SK-N-SH treated with all-trans-retinoic acid at 6 μM for 48 hours (cell line): ENCODE measurements around the gene HPRT1.

Source experiments
- ATAC-seq: fragments of 200-7000 bp; cut with Tn5 transposase; 3 replicates; pipeline ENCODE4 v1.9.1; 2020; ENCODE audit warnings: mild to moderate bottlenecking, moderate library complexity
- ARNTL ChIP-seq: fragments of 450-650 bp; formaldehyde crosslinking; IDR thresholded peaks from 2 replicates; pipeline ENCODE4 v1.5.0; 2020; ENCODE audit warnings: low read depth, mild to moderate bottlenecking, moderate library complexity, borderline replicate concordance
- BACH2 ChIP-seq: fragments of 250-450 bp; sonication (Bioruptor Pico); IDR thresholded peaks from 2 replicates; pipeline ENCODE4 v1.9.0; 2021; ENCODE audit warnings: mild to moderate bottlenecking, borderline replicate concordance
- CREB5 ChIP-seq: fragments of 250-450 bp; sonication (Bioruptor Pico); IDR thresholded peaks from 2 replicates; pipeline ENCODE4 v1.5.1; 2020; ENCODE audit warnings: low read depth, mild to moderate bottlenecking, moderate library complexity
- CSDC2 ChIP-seq: fragments of 250-450 bp; sonication (Bioruptor Pico); IDR thresholded peaks from 2 replicates; pipeline ENCODE4 v1.5.0; 2020; ENCODE audit warnings: mild to moderate bottlenecking, moderate library complexity
- CSRNP3 ChIP-seq: fragments of 250-450 bp; sonication (Bioruptor Pico); IDR thresholded peaks from 2 replicates; pipeline ENCODE4 v1.5.1; 2021; ENCODE audit warnings: mild to moderate bottlenecking, moderate library complexity
- ESRRG ChIP-seq: fragments of 250-450 bp; sonication (Bioruptor Pico); IDR thresholded peaks from 2 replicates; pipeline ENCODE4 v1.6.1; 2021; ENCODE audit warnings: mild to moderate bottlenecking
- GLIS3 ChIP-seq: fragments of 250-450 bp; sonication (Bioruptor Pico); IDR thresholded peaks from 2 replicates; pipeline ENCODE4 v1.5.0; 2020; ENCODE audit warnings: mild to moderate bottlenecking, moderate library complexity
- ISL1 ChIP-seq: fragments of 250-450 bp; sonication (Bioruptor Pico); IDR thresholded peaks from 2 replicates; pipeline ENCODE4 v2.1.2; 2022; ENCODE audit warnings: mild to moderate bottlenecking, moderate library complexity
- OSR1 ChIP-seq: fragments of 250-450 bp; sonication (Bioruptor Pico); IDR thresholded peaks from 2 replicates; pipeline ENCODE4 v1.8.0; 2022; ENCODE audit warnings: moderate library complexity, mild to moderate bottlenecking, inconsistent platforms
- PATZ1 ChIP-seq: fragments of 250-450 bp; sonication (Bioruptor Pico); IDR thresholded peaks from 2 replicates; pipeline ENCODE4 v1.8.0; 2020; ENCODE audit warnings: mild to moderate bottlenecking, moderate library complexity, borderline replicate concordance
- POU6F1 ChIP-seq: fragments of 250-450 bp; sonication (Bioruptor Pico); IDR thresholded peaks from 2 replicates; pipeline ENCODE4 v1.8.0; 2021; ENCODE audit warnings: low read depth, mild to moderate bottlenecking, moderate library complexity, borderline replicate concordance
- PPARA ChIP-seq: fragments of 250-450 bp; sonication (Bioruptor Pico); IDR thresholded peaks from 2 replicates; pipeline ENCODE4 v1.5.0; 2020; ENCODE audit warnings: mild to moderate bottlenecking, borderline replicate concordance
- SNAI2 ChIP-seq: fragments of 250-450 bp; sonication (Bioruptor Pico); IDR thresholded peaks from 2 replicates; pipeline ENCODE4 v1.5.0; 2020; ENCODE audit warnings: mild to moderate bottlenecking, moderate library complexity
- TCF4 ChIP-seq: fragments of 250-450 bp; sonication (Bioruptor Pico); IDR thresholded peaks from 2 replicates; pipeline ENCODE4 v1.8.0; 2021; ENCODE audit warnings: mild to moderate bottlenecking, moderate library complexity, borderline replicate concordance
- TOX ChIP-seq: fragments of 250-450 bp; sonication (Bioruptor Pico); IDR thresholded peaks from 2 replicates; pipeline ENCODE4 v1.8.0; 2021; ENCODE audit warnings: mild to moderate bottlenecking, moderate library complexity, borderline replicate concordance
- TSHZ2 ChIP-seq: fragments of 250-450 bp; sonication (Bioruptor Pico); IDR thresholded peaks from 2 replicates; pipeline ENCODE4 v1.5.0; 2020; ENCODE audit warnings: mild to moderate bottlenecking, moderate library complexity
- ZC3H10 ChIP-seq: fragments of 250-450 bp; sonication (Bioruptor Pico); IDR thresholded peaks from 2 replicates; pipeline ENCODE4 v1.5.1; 2021; ENCODE audit warnings: mild to moderate bottlenecking, moderate library complexity
- ZFP3 ChIP-seq: fragments of 250-450 bp; sonication (Bioruptor Pico); IDR thresholded peaks from 2 replicates; pipeline ENCODE4 v1.5.0; 2020; ENCODE audit warnings: mild to moderate bottlenecking, moderate library complexity
- ZFP30 ChIP-seq: fragments of 450-650 bp; formaldehyde crosslinking; IDR thresholded peaks from 2 replicates; pipeline ENCODE4 v1.5.0; 2022; ENCODE audit warnings: mild to moderate bottlenecking, moderate library complexity
- ZNF565 ChIP-seq: fragments of 450-650 bp; formaldehyde crosslinking; conservative IDR thresholded peaks from 2 replicates; pipeline ENCODE4 v1.5.0; 2020; ENCODE audit warnings: low read depth, mild to moderate bottlenecking, moderate library complexity
- ZNF70 ChIP-seq: fragments of 450-650 bp; formaldehyde crosslinking; IDR thresholded peaks from 2 replicates; pipeline ENCODE4 v1.5.0; 2020; ENCODE audit warnings: mild to moderate bottlenecking, moderate library complexity
- ZNF8 ChIP-seq: fragments of 450-650 bp; formaldehyde crosslinking; IDR thresholded peaks from 2 replicates; pipeline ENCODE4 v1.5.0; 2020; ENCODE audit warnings: mild to moderate bottlenecking, moderate library complexity

The HPRT1 gene

GRCh38 chrX:134541906-134542305 lies 81.9 kb downstream of the HPRT1 start (continued):
- no peak for TF ChIP-seq ARNTL (CRISPR knock-in tag)
- TF ChIP-seq TOX (CRISPR knock-in tag) = no peak
- TF ChIP-seq TCF4 (CRISPR knock-in tag) = no peak
- TF ChIP-seq BACH2 = no peak
- no peak for TF ChIP-seq CSRNP3
- TF ChIP-seq ZNF565 (CRISPR knock-in tag) = no peak
- TF ChIP-seq, all 23 proteins: peak for 0

GRCh38 chrX:134542485-134542884 lies 82.5 kb downstream of the HPRT1 start:
- no peak for TF ChIP-seq ZNF8 (CRISPR knock-in tag)
- peak; percentile 61 for ATAC-seq

- peak; percentile 1; the same call in 2 of the 3 replicates for ATAC-seq
- TF ChIP-seq PPARA (CRISPR knock-in tag) (no peak), ISL1 (CRISPR knock-in tag) (no peak), ESRRG (CRISPR knock-in tag) (no peak), BACH2 (no peak), ARNTL (CRISPR knock-in tag) (no peak), TCF4 (CRISPR knock-in tag) (no peak), OSR1 (CRISPR knock-in tag) (no peak), ZNF70 (CRISPR knock-in tag) (no peak), TSHZ2 (CRISPR knock-in tag) (no peak), ZFP30 (no peak), ZNF8 (CRISPR knock-in tag) (no peak), ZC3H10 (CRISPR knock-in tag) (no peak), ZNF565 (CRISPR knock-in tag) (no peak), SNAI2 (no peak), CSRNP3 (no peak), CSDC2 (CRISPR knock-in tag) (no peak), ZFP3 (CRISPR knock-in tag) (no peak), CREB5 (CRISPR knock-in tag) (no peak)
Observed at GRCh38 chrX:134543288-134543687, 83.3 kb downstream of the HPRT1 start.

- TF ChIP-seq TCF4 (CRISPR knock-in tag) = no peak
- no peak for TF ChIP-seq TOX (CRISPR knock-in tag)
- TF ChIP-seq CSRNP3 = no peak
- TF ChIP-seq PPARA (CRISPR knock-in tag) = no peak
- TF ChIP-seq OSR1 (CRISPR knock-in tag) = no peak
- no peak for TF ChIP-seq ZC3H10 (CRISPR knock-in tag)
- no peak for TF ChIP-seq ESRRG (CRISPR knock-in tag)
- no peak for TF ChIP-seq POU6F1 (CRISPR knock-in tag)
- TF ChIP-seq ZNF70 (CRISPR knock-in tag) = no peak
- TF ChIP-seq CREB5 (CRISPR knock-in tag) = no peak
- no peak for TF ChIP-seq GLIS3 (CRISPR knock-in tag)
- TF ChIP-seq PATZ1 (CRISPR knock-in tag) = no peak
- TF ChIP-seq ZFP30 = no peak
- TF ChIP-seq BACH2 = no peak
- TF ChIP-seq, all 23 proteins: peak for 0
- ATAC-seq = no peak
Observed at GRCh38 chrX:134544135-134544512, 84.2 kb downstream of the HPRT1 start.
